ENCODE data around the gene CPPED1.

The CPPED1 gene

GRCh38 chr16:12611916-12612597 is 191.6 kb downstream of the CPPED1 start:
- no peak overlapping the region for H3K9ac ChIP-seq (ENCODE audit: low read depth, low read length)
- no peaks in the 10 kb centered on the region for H3K36me3 ChIP-seq (ENCODE audit: insufficient read depth, low read length)
- peaks cover 34% of the 10 kb centered on the region for H3K4me1 ChIP-seq (ENCODE audit: insufficient read depth, low read length)
- no peaks in the 10 kb centered on the region for H3K9me3 ChIP-seq (ENCODE audit: control insufficient read depth, insufficient read depth, low read length)

GRCh38 chr16:12611006-12611477 is 192.6 kb downstream of the CPPED1 start:
- Histone ChIP-seq H3K4me1 (ENCODE audit: insufficient read depth, low read length) (peaks cover 34% of the 10 kb centered on the region), H3K9ac (ENCODE audit: low read depth, low read length) (no peak overlapping the region), H3K36me3 (ENCODE audit: insufficient read depth, low read length) (no peaks in the 10 kb centered on the region), H3K9me3 (ENCODE audit: control insufficient read depth, insufficient read depth, low read length) (no peaks in the 10 kb centered on the region)

DNA sequence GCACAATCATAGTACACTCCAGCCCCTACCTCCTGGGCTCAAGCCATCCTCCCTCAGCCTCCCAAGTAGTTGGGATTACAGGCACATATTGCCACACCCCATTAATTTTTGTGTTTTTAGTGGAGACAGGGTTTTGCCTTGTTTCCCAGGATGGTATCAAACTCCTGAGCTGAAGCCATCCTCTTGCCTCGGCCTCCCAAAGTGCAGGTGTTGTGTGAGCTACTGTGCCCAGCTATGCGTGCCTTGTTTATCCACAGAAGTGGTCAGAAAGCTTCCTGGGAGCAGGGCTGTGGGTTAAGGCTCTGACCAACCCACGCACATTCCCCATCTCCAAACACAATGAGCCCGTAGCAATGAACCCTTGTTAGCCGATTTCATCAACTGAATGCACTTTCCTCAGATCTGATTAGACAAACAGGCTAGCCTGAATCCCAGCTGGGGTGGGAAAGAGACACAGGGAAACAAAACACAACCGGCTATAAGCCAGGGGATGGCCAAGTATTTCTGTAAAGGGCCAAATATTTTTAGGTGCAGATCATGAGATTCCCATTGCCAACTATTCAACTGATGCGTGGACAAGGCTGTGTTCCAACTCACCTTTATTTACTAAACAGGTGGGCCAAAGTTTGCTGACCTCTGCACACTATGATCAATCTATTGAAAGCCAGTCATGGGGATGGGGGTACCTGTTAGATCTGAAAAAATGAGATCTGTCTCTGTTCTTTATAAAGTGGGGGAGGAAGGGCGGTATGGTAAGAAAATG is 193.6 kb downstream of the CPPED1 start:
- no peak overlapping the region for H3K9ac ChIP-seq (ENCODE audit: low read depth, low read length)
- H3K9me3 ChIP-seq (ENCODE audit: control insufficient read depth, insufficient read depth, low read length), result no peaks in the 10 kb centered on the region
- H3K4me1 ChIP-seq (ENCODE audit: insufficient read depth, low read length), result peaks cover 34% of the 10 kb centered on the region
- H3K36me3 ChIP-seq (ENCODE audit: insufficient read depth, low read length), result no peaks in the 10 kb centered on the region

Measured in ES-I3 (cell line).